ENCODE data around the gene MCF2L2. TPM values are rescaled to one million over a fixed set of nuclear protein-coding genes. Genes with fewer than 3 reads are reported as not detected.

MCF2L2 gene
- total and polyA plus RNA-seq, 12 donors, result 6.5 to 62.7 (median 21.7) TPM

DNA sequence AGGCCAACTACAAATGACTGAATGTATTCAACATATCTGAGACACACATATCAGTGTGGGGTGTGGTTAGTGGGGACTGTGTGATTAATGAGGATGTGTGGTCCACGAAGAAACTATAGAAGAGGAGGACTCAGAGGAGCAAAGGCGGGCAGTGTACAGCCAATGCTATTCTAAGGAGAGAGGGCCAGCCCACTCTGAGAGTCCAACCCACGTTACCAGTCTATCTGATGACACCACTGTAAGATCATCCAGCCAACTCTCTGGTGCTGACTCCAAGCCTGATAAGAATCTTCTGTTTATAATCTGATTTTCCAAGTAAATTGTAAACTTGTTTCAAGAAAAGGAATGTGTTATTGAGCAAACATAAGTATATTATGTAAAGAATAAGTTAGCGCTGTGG lies 47.2 kb downstream of the MCF2L2 start:
- no peaks in the 10 kb centered on the region for H3K9me3 ChIP-seq (replicated peaks in 1 of 3)
- DNase-seq, result peak in 4 of 7 donors; percentile 36 to 53 (median 40)
- H3K27ac ChIP-seq, result peak overlapping the region in 1 of 5 donors; percentile 17
- H3K27me3 ChIP-seq, result no peaks in the 10 kb centered on the region
- intact Hi-C loops (cut with DNase I), result loop anchor here (5.0 to 10.0 kb wide), 3 partner anchors 199 to 259 kb away; no protein-coding TSS in a partner anchor
- H3K36me3 ChIP-seq (replicated peaks in 1 of 2), result no peaks in the 10 kb centered on the region
- H3K4me3 ChIP-seq, result no peak overlapping the region
- H3K4me1 ChIP-seq (replicated peaks in 1 of 2), result peaks cover 3 to 21% of the 10 kb centered on the region in 2 donors
- no peak for TF ChIP-seq POLR2A (IDR thresholded peaks at IDR 0.05)
- TF ChIP-seq, protein P1, sequence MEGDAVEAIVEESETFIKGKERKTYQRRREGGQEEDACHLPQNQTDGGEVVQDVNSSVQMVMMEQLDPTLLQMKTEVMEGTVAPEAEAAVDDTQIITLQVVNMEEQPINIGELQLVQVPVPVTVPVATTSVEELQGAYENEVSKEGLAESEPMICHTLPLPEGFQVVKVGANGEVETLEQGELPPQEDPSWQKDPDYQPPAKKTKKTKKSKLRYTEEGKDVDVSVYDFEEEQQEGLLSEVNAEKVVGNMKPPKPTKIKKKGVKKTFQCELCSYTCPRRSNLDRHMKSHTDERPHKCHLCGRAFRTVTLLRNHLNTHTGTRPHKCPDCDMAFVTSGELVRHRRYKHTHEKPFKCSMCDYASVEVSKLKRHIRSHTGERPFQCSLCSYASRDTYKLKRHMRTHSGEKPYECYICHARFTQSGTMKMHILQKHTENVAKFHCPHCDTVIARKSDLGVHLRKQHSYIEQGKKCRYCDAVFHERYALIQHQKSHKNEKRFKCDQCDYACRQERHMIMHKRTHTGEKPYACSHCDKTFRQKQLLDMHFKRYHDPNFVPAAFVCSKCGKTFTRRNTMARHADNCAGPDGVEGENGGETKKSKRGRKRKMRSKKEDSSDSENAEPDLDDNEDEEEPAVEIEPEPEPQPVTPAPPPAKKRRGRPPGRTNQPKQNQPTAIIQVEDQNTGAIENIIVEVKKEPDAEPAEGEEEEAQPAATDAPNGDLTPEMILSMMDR (IDR thresholded peaks at IDR 0.05), result no peak
- WGBS, 4 donors, result 46 to 56% (median 54%) methylated on average over 4 of the region's 4 CpGs

DNA sequence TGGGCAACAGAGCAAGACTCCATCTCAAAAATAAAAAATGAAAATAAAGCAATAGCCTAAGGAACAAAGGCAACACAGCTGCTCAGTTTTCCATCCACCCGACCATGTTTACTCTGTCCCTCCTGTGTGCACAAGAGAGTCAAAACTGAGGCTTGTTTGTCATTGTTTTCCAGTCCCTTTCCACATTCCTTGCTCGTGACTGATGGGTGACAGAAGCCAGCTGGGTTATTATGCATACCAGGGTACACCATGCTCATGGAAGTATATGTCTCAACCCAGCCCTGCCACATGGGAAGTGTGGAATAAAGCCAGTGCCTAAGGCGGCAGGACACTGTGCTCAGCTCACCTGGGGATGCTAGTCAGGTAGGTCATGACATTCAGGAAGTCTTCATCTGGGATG lies 49.5 kb downstream of the MCF2L2 start:
- TF ChIP-seq, protein P1 (IDR thresholded peaks at IDR 0.05), result no peak
- no peak for TF ChIP-seq POLR2A (IDR thresholded peaks at IDR 0.05)

DNA sequence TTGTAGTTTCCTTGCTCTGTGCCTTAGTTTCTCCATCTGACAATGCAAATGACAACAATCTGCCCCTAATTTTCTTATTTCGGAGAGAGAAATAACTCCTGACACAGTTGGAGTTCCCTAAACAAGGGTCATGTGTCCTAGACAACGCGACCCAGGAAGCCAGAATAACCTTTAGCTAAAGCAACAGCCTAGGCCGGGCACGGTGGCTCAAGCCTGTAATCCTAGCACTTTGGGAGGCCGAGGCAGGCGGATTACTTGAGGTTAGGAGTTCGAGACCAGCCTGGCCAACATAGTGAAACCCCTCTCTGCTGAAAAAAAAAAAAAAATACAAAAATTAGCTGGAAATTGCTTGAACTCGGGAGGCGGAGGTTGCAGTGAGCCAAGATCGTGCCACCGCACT lies 49.9 kb downstream of the MCF2L2 start:
- H3K27ac ChIP-seq, result no peak overlapping the region
- H3K4me1 ChIP-seq (replicated peaks in 1 of 2), result peaks cover 3 to 22% of the 10 kb centered on the region in 2 donors
- 88 to 95% (median 92%) methylated on average over 12 of the region's 12 CpGs for WGBS, 4 donors
- H3K36me3 ChIP-seq (replicated peaks in 1 of 2), result no peaks in the 10 kb centered on the region
- no peaks in the 10 kb centered on the region for H3K9me3 ChIP-seq (replicated peaks in 1 of 3)
- H3K4me3 ChIP-seq, result no peak overlapping the region
- intact Hi-C loops (cut with DNase I), result loop anchor here in 1 of 2 donors (5.0 kb wide), 1 partner anchor 191 kb away; no protein-coding TSS in a partner anchor
- no peaks in the 10 kb centered on the region for H3K27me3 ChIP-seq
- DNase-seq, result no peak
- no peak for TF ChIP-seq POLR2A (IDR thresholded peaks at IDR 0.05)
- TF ChIP-seq, protein P1 (IDR thresholded peaks at IDR 0.05), result no peak

More for the DNA sequence above, 49.5 kb downstream of the MCF2L2 start:
- WGBS, 4 donors, result 83 to 90% (median 88%) methylated on average over 3 of the region's 3 CpGs
- no peak for DNase-seq
- H3K4me3 ChIP-seq, result no peak overlapping the region
- intact Hi-C loops (cut with DNase I), result loop anchor here in 1 of 2 donors (5.0 kb wide), 1 partner anchor 192 kb away; no protein-coding TSS in a partner anchor
- no peaks in the 10 kb centered on the region for H3K9me3 ChIP-seq (replicated peaks in 1 of 3)
- no peak overlapping the region for H3K27ac ChIP-seq
- H3K36me3 ChIP-seq (replicated peaks in 1 of 2), result no peaks in the 10 kb centered on the region
- peaks cover 3 to 22% of the 10 kb centered on the region in 2 donors for H3K4me1 ChIP-seq (replicated peaks in 1 of 2)
- H3K27me3 ChIP-seq, result no peaks in the 10 kb centered on the region

DNA sequence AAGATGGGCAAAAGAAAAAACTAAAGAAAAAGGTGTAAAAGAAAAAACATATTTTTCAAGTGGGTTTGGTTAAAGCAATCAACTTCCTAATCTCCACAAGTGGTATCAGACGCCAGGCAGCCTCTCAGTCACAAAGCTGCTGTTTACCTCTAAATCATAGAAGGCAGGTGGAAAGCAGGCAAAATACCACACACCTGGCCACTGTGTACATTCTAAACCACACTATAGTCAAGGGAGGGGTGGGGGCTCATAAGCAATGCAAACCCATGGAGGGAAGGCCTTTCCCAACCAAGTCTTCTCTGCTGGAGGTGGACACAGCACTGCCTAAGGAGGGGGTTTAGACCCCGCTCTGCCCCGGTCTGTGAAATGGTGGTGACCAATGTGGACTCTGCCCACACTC lies 50.4 kb downstream of the MCF2L2 start:
- Histone ChIP-seq H3K36me3 (replicated peaks in 1 of 2) (no peaks in the 10 kb centered on the region), H3K9me3 (replicated peaks in 1 of 3) (no peaks in the 10 kb centered on the region), H3K27me3 (no peaks in the 10 kb centered on the region), H3K27ac (no peak overlapping the region), H3K4me3 (no peak overlapping the region), H3K4me1 (replicated peaks in 1 of 2) (peaks cover 3 to 22% of the 10 kb centered on the region in 2 donors)
- no peak for DNase-seq
- 88 to 99% (median 94%) methylated on average over 3 of the region's 3 CpGs for WGBS, 4 donors
- TF ChIP-seq, protein P1 (IDR thresholded peaks at IDR 0.05), result no peak
- no peak for TF ChIP-seq POLR2A (IDR thresholded peaks at IDR 0.05)
- intact Hi-C loops (cut with DNase I), result loop anchor here in 1 of 2 donors (5.0 kb wide), 1 partner anchor 191 kb away; no protein-coding TSS in a partner anchor
